Thyroid gland (tissue), 4 donors: Measurements from ENCODE around the gene MYO1D.

Experiments
- POLR2A ChIP-seq, 2 donors: fragments of 450-650 bp; IDR thresholded peaks; one replicate each; pipeline ENCODE4 v1.6.1; 2017; ENCODE audit warnings: antibody characterized with exemption in 2 of 2, mild to moderate bottlenecking in 2 of 2, moderate library complexity in 1 of 2
- TF ChIP-seq, protein P1 (sequence below), 6 experiments: fragments of 200-600 bp in 3 of 6; fragments of 450-650 bp in 3 of 6; sonication (generic) in 3 of 6; IDR thresholded peaks; one replicate each; pipeline ENCODE4 v1.5.1; 2016 to 2019; ENCODE audit warnings: antibody characterized with exemption in 6 of 6, mild to moderate bottlenecking in 2 of 6, inconsistent platforms in 1 of 6, moderate library complexity in 1 of 6

DNA sequence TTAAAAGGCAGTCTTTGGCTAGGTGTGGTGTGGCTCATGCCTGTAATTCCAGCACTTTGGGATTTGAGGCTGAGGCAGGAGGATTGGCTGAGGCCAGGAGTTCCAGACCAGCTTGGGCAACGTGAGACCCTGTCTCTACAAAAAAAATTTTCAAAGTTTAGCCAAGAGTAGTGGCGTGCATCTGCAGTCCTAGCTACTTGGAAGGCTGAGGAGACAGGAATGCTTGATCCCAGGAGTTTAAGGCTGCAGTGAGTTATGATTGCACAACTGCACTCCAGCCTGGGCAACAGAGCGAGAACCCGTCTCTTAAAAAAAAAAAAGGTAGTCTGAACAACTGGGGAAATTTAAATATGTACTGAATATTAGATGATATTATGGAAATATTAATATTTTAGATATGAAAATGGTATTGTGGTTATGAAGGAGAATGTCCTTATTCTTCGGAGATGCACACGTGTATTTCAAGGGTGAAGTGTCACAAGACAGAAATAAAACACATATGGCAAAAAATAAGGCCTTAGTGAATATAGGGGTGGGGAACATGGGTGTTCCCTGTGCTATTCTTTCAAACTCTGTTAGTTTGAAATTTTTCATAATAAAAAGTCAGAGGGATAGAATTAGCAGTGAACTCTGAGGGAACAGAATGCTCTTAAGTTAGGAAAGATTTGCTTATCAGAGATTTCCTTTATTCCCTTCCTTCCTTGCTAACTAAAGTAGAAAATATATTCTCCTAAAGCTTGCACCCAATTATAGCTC lies 245.4 kb downstream of the MYO1D start:
- TF ChIP-seq POLR2A (IDR thresholded peaks at IDR 0.05): no peak
- TF ChIP-seq, protein P1, sequence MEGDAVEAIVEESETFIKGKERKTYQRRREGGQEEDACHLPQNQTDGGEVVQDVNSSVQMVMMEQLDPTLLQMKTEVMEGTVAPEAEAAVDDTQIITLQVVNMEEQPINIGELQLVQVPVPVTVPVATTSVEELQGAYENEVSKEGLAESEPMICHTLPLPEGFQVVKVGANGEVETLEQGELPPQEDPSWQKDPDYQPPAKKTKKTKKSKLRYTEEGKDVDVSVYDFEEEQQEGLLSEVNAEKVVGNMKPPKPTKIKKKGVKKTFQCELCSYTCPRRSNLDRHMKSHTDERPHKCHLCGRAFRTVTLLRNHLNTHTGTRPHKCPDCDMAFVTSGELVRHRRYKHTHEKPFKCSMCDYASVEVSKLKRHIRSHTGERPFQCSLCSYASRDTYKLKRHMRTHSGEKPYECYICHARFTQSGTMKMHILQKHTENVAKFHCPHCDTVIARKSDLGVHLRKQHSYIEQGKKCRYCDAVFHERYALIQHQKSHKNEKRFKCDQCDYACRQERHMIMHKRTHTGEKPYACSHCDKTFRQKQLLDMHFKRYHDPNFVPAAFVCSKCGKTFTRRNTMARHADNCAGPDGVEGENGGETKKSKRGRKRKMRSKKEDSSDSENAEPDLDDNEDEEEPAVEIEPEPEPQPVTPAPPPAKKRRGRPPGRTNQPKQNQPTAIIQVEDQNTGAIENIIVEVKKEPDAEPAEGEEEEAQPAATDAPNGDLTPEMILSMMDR (IDR thresholded peaks at IDR 0.05): no peak
